ENCODE measurements around the gene GGT1.
"Not testable (repeated sequence)": the region's sequence is repeated elsewhere in the genome, so short reads cannot be mapped to it uniquely, and the experiment has no call there.

Gene GGT1

GRCh38 chr22:24595863-24596262 is 7.1 kb upstream of the GGT1 start:
- no peak for DNase-seq

- not testable (repeated sequence) for DNase-seq
Observed at GRCh38 chr22:24597076-24597475, 5.9 kb upstream of the GGT1 start.

- no peak for DNase-seq
Observed at GRCh38 chr22:24599514-24599913, 3.5 kb upstream of the GGT1 start.

- DNase-seq: not testable (repeated sequence)
Observed at GRCh38 chr22:24599958-24600715, 2.9 kb upstream of the GGT1 start.

- peak in 2 of 56 donors; percentile 17 to 68 for DNase-seq
Observed at GRCh38 chr22:24601217-24602104, 1.5 kb upstream of the GGT1 start.

GRCh38 chr22:24602105-24602749 is 766 bp upstream of the GGT1 start:
- DNase-seq: not testable (repeated sequence)

- DNase-seq: not testable (repeated sequence)
Observed at GRCh38 chr22:24603770-24604629, 1.0 kb downstream of the GGT1 start.

GRCh38 chr22:24606340-24606739 is 3.3 kb downstream of the GGT1 start:
- DNase-seq: not testable (repeated sequence)

- DNase-seq: not testable (repeated sequence)
Observed at GRCh38 chr22:24607429-24607983, 4.5 kb downstream of the GGT1 start.

- DNase-seq: not testable (repeated sequence)
Observed at GRCh38 chr22:24608327-24608726, 5.3 kb downstream of the GGT1 start.

- DNase-seq: not testable (repeated sequence)
Observed at GRCh38 chr22:24609888-24610287, 6.9 kb downstream of the GGT1 start.

GRCh38 chr22:24614794-24615193 is 11.8 kb downstream of the GGT1 start:
- not testable (repeated sequence) for DNase-seq

- not testable (repeated sequence) for DNase-seq
Observed at GRCh38 chr22:24621244-24621643, 18.3 kb downstream of the GGT1 start.

GRCh38 chr22:24622596-24622995 is 19.6 kb downstream of the GGT1 start:
- DNase-seq: not testable (repeated sequence)

GRCh38 chr22:24627911-24628310 is 24.9 kb downstream of the GGT1 start:
- DNase-seq: not testable (repeated sequence)

GRCh38 chr22:24629069-24629468 is 26.1 kb downstream of the GGT1 start:
- not testable (repeated sequence) for DNase-seq

GRCh38 chr22:24630812-24631427 is 27.9 kb downstream of the GGT1 start:
- not testable (repeated sequence) for DNase-seq

- DNase-seq: not testable (repeated sequence)
Observed at GRCh38 chr22:24631430-24632122, 28.6 kb downstream of the GGT1 start.

GRCh38 chr22:24632642-24633041 is 29.6 kb downstream of the GGT1 start:
- not testable (repeated sequence) for DNase-seq

Measured in amygdala (tissue), 56 donors.